HG02759 (cell line): Measurements from ENCODE around the gene COL9A3.

Source experiments
- ATAC-seq: cut with Tn5 transposase; IDR thresholded peaks from one replicate; pipeline ENCODE4 v1.9.1; 2021; ENCODE audit warnings: mild to moderate bottlenecking, moderate library complexity; ENCODE audit not compliant: unreplicated experiment

Gene COL9A3

GRCh38 chr20:62778601-62779416, 38.0 kb upstream of the COL9A3 start:
- ATAC-seq, result no peak

- ATAC-seq, result no peak
Measured at GRCh38 chr20:62779417-62779685, 37.5 kb upstream of the COL9A3 start.

- ATAC-seq, result no peak
Measured at GRCh38 chr20:62780204-62780603, 36.6 kb upstream of the COL9A3 start.

- no peak for ATAC-seq
Measured at GRCh38 chr20:62780696-62781095, 36.2 kb upstream of the COL9A3 start.

GRCh38 chr20:62782149-62782892, 34.5 kb upstream of the COL9A3 start:
- ATAC-seq, result no peak

- no peak for ATAC-seq
Measured at GRCh38 chr20:62782893-62783278, 34.0 kb upstream of the COL9A3 start.

- ATAC-seq, result no peak
Measured at GRCh38 chr20:62784497-62784896, 32.4 kb upstream of the COL9A3 start.

- no peak for ATAC-seq
Measured at GRCh38 chr20:62785393-62785792, 31.5 kb upstream of the COL9A3 start.

- ATAC-seq, result no peak
Measured at GRCh38 chr20:62786157-62786556, 30.7 kb upstream of the COL9A3 start.

GRCh38 chr20:62787321-62787720, 29.5 kb upstream of the COL9A3 start:
- ATAC-seq, result no peak

- no peak for ATAC-seq
Measured at GRCh38 chr20:62787866-62788265, 29.0 kb upstream of the COL9A3 start.

- no peak for ATAC-seq
Measured at GRCh38 chr20:62788607-62789006, 28.2 kb upstream of the COL9A3 start.

- no peak for ATAC-seq
Measured at GRCh38 chr20:62790075-62790474, 26.8 kb upstream of the COL9A3 start.

- ATAC-seq, result no peak
Measured at GRCh38 chr20:62791301-62792181, 25.3 kb upstream of the COL9A3 start.

GRCh38 chr20:62792182-62792939, 24.5 kb upstream of the COL9A3 start:
- ATAC-seq, result no peak

- ATAC-seq, result no peak
Measured at GRCh38 chr20:62792940-62793756, 23.7 kb upstream of the COL9A3 start.

GRCh38 chr20:62793757-62794006, 23.2 kb upstream of the COL9A3 start:
- no peak for ATAC-seq

- peak; percentile 67 for ATAC-seq
Measured at GRCh38 chr20:62794007-62794724, 22.7 kb upstream of the COL9A3 start.

- ATAC-seq, result no peak
Measured at GRCh38 chr20:62795023-62795761, 21.7 kb upstream of the COL9A3 start.
